ENCODE measurements around the gene CYP1A2. TPM values are rescaled to one million over a fixed set of nuclear protein-coding genes. Genes with fewer than 3 reads are reported as not detected.

Gene CYP1A2
- total RNA-seq, 2 experiments from 2014 or later: not detected

GRCh38 chr15:74793135-74794028 is 44.7 kb downstream of the CYP1A2 start:
- intact Hi-C loops (cut with micrococcal nuclease; ENCODE audit: unreplicated experiment): loop anchor here (1.0 kb wide), 1 partner anchor 22 kb away; no protein-coding TSS in a partner anchor
- DNase-seq (ENCODE audit: low spot score): peak; percentile 63
- BruUV-seq (replicated peaks): no TSS peak
- ChIA-PET CTCF (ENCODE audit: unreplicated experiment) (interaction anchor here (0.9 to 3.5 kb wide), 8 partner anchors 9 to 28 kb away, joined by 3 to 17 read pairs (median 11); no protein-coding TSS in a partner anchor), POLR2A (interaction anchor here (0.6 to 11.8 kb wide), 6 partner anchors 10 to 166 kb away, joined by 3 to 221 read pairs (median 4); partner anchors contain the start of gene CSK)
- Histone ChIP-seq H3K36me3 (ENCODE audit: insufficient read depth, low read length) (peaks cover 90% of the 10 kb centered on the region), H4K20me1 (ENCODE audit: insufficient read depth, low read length) (peaks cover 41% of the 10 kb centered on the region), H3K9me3 (ENCODE audit: low read length) (no peaks in the 10 kb centered on the region), H3K4me3 (ENCODE audit: low read depth, low read length, poor library complexity, severe bottlenecking) (peak overlapping the region; percentile 97), H3K4me2 (ENCODE audit: low read length) (peak overlapping the region; percentile 92), H3K79me2 (ENCODE audit: insufficient read depth, low read depth, low read length) (peaks cover 98% of the 10 kb centered on the region), H3K27ac (ENCODE audit: low read depth, low read length, poor library complexity, severe bottlenecking) (peak overlapping the region; percentile 99), H3K9me2 (ENCODE audit: insufficient read depth, low read length) (no peaks in the 10 kb centered on the region), H2AFZ (ENCODE audit: low read length) (no peak overlapping the region), H3K4me1 (ENCODE audit: insufficient read depth, low read length, poor library complexity, severe bottlenecking) (peaks cover 98% of the 10 kb centered on the region)
- TF ChIP-seq EZH2phosphoT487 (IDR thresholded peaks at IDR 0.05; ENCODE audit: borderline replicate concordance, low read depth, low read length): no peak
- peak; percentile 81 for TF ChIP-seq CTCF (conservative IDR thresholded peaks at IDR 0.05; ENCODE audit: low read length)

- ChIA-PET POLR2A (interaction anchor here (0.6 to 11.8 kb wide), 5 partner anchors 11 to 81 kb away, joined by 3 to 221 read pairs (median 5); partner anchors contain the start of gene CSK), CTCF (ENCODE audit: unreplicated experiment) (interaction anchor here (1.3 to 3.5 kb wide), 7 partner anchors 10 to 23 kb away, joined by 3 to 17 read pairs (median 12); no protein-coding TSS in a partner anchor)
- Histone ChIP-seq H3K4me3 (ENCODE audit: low read depth, low read length, poor library complexity, severe bottlenecking) (no peak overlapping the region), H3K4me1 (ENCODE audit: insufficient read depth, low read length, poor library complexity, severe bottlenecking) (peaks cover 98% of the 10 kb centered on the region), H3K36me3 (ENCODE audit: insufficient read depth, low read length) (peaks cover 92% of the 10 kb centered on the region), H4K20me1 (ENCODE audit: insufficient read depth, low read length) (peaks cover 39% of the 10 kb centered on the region), H3K9me2 (ENCODE audit: insufficient read depth, low read length) (no peaks in the 10 kb centered on the region), H3K79me2 (ENCODE audit: insufficient read depth, low read depth, low read length) (peaks cover 87% of the 10 kb centered on the region), H2AFZ (ENCODE audit: low read length) (no peak overlapping the region), H3K9me3 (ENCODE audit: low read length) (no peaks in the 10 kb centered on the region), H3K4me2 (ENCODE audit: low read length) (no peak overlapping the region), H3K27ac (ENCODE audit: low read depth, low read length, poor library complexity, severe bottlenecking) (peak overlapping the region; percentile 16)
- no TSS peak for BruUV-seq (replicated peaks)
- intact Hi-C loops (cut with micrococcal nuclease; ENCODE audit: unreplicated experiment): no loop called here
- no peak for TF ChIP-seq CTCF (conservative IDR thresholded peaks at IDR 0.05; ENCODE audit: low read length)
- no peak for TF ChIP-seq EZH2phosphoT487 (IDR thresholded peaks at IDR 0.05; ENCODE audit: borderline replicate concordance, low read depth, low read length)
- DNase-seq (ENCODE audit: low spot score): no peak
Observed at GRCh38 chr15:74794248-74794969, 45.8 kb downstream of the CYP1A2 start.

Measured in OCI-LY7 (cell line).